Activated effector memory CD4-positive, alpha-beta T cell treated with Interleukin-2 at 50 U/mL for 16 hours (primary cell): Measurements from ENCODE around the gene PRPSAP1.
"Not testable (repeated sequence)": the region's sequence is repeated elsewhere in the genome, so short reads cannot be mapped to it uniquely, and the experiment has no call there.

Experiments used
- DNase-seq: peaks from one replicate; pipeline ENCODE4 v3.0.0-alpha.2; 2020

Gene PRPSAP1

DNA sequence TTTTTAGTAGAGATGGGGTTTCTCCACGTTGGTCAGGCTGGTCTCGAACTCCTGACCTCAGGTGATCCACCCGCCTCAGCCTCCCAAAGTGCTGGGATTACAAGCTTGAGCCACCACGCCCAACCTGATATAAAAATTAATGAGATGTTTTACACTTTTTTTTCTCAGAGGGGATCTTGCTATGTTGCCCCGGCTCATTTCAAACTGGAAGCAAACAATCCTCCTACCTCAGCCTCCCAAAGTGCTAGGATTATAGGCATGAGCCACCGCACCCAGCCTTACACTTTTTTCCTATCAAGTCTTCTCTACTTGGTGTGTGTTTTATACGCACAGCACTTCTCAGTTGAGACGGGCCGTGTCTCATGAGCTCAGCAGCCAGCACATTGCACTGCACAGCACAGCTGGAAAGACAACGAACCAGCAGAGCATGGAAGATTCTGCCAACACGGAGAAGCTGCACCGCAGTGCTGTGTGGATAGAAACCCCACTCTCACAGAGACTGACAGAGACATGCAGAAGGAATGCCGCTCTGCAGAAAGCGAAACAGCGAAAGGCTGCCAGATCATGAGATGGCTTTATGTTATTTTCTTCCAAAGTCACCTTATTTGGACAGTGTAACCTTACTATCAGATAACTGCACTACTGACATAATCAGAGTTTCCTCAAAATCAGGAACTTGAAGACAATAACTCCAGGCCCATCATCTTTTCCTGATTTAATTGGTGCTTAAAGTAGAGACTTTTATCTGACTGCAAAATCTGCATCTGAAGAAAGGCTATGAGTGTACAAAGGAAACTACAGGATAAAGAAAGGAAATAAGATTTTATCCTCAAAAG, 39.1 kb downstream of the PRPSAP1 start:
- DNase-seq: no peak

- no peak for DNase-seq
Measured at GRCh38 chr17:76312735-76313134, 41.0 kb downstream of the PRPSAP1 start.

DNA sequence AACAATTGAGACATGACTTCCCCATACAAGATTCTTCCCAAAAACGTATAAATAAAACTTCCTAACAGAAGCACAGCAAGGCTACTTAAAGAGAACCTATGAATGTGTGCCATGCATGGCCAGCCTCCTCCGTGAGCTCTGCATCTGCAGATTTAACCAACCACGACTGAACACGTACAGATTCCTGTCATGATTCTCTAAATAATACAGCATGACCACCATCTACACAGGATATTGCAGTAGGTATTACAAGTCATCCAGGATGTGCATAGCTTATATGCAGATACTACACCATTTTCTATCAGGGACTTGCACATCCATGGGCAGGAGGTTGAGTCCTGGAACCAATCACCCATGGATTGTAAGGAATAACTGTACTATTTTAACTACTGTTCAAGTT, 44.3 kb downstream of the PRPSAP1 start:
- no peak for DNase-seq

DNA sequence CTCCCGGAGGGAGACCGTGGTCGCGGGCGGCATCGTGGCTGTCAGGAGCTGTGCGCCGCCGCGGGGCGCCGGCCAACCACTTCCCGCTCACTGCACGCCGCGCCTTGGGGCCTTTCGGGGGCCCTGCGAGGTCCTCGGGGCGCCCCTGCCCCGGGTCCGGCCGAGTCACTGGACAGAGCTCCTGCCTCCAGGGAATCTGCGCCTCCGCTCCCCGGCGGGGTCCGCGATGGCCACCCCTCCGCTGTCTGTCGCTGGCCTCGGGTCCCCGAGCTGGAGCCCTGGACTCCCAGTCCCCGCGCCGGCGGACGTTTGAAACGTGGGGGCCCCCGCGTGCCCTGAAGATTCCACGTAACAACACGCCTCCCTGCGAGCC, 45.8 kb downstream of the PRPSAP1 start, which contains the start of gene QRICH2:
QRICH2 (minus strand) TSS at position 311 of the 373 bp plus-strand sequence; CDS start at position 33, 278 bp downstream.
- no peak for DNase-seq

- DNase-seq: no peak
Measured at GRCh38 chr17:76307299-76307965, 46.3 kb downstream of the PRPSAP1 start.

- DNase-seq: not testable (repeated sequence)
Measured at GRCh38 chr17:76305135-76305454, 48.6 kb downstream of the PRPSAP1 start.

- no peak for DNase-seq
Measured at GRCh38 chr17:76304226-76305134, 49.2 kb downstream of the PRPSAP1 start.

GRCh38 chr17:76297436-76297835, 56.3 kb downstream of the PRPSAP1 start:
- no peak for DNase-seq

GRCh38 chr17:76296889-76297288, 56.8 kb downstream of the PRPSAP1 start:
- no peak for DNase-seq

DNA sequence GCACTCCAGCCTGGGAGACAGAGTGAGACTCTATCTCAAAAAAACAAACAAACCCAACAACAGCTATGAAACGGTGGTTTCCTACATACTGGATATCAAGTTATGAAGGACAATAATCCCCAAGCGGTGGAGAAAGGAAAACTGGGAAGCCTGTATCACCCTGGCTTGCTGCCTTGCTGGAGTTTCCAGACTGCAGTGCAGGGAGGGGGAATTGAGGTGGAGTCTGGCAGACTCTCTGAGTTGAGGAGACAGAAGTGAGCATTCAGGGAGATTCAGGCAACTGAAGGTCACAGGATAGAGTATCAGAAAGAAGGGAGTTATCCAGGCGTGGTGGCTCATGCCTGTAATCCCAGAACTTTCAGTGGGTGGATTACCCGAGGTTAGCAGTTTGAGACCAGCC, 57.5 kb downstream of the PRPSAP1 start:
- DNase-seq: no peak

- no peak for DNase-seq
Measured at GRCh38 chr17:76293106-76293505, 60.6 kb downstream of the PRPSAP1 start.

GRCh38 chr17:76292567-76292966, 61.1 kb downstream of the PRPSAP1 start:
- no peak for DNase-seq

- DNase-seq: no peak
Measured at GRCh38 chr17:76281573-76282371, 71.9 kb downstream of the PRPSAP1 start.

- DNase-seq: no peak
Measured at GRCh38 chr17:76280650-76281049, 73.1 kb downstream of the PRPSAP1 start.

DNA sequence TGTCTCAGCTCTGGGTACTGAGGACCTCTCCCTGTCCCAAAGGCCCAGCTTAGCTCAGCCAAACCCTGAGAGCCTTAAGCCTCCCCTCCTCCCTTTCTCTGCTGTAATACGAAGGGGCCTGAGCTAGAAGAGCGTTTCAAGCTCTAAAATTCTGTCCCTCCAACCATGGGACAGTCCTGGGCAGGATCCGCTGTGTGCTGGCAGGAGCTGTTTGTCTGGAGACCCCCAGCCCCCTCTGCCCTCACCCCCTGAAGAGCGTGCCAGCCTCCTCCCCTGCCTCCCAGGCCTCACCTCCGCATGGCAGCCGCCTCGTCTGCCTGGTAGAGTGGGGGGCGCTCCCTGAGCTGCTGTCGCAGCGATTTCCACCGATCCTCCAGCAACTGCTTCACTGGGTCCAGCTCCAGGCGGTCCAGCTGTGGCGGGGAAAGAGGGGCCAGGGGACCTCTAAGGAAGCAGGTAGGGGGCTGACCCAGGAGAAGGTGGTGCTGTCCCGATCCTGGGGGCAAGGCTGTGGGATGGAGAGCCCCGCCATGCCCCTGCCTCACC, 73.9 kb downstream of the PRPSAP1 start:
- DNase-seq: no peak

DNA sequence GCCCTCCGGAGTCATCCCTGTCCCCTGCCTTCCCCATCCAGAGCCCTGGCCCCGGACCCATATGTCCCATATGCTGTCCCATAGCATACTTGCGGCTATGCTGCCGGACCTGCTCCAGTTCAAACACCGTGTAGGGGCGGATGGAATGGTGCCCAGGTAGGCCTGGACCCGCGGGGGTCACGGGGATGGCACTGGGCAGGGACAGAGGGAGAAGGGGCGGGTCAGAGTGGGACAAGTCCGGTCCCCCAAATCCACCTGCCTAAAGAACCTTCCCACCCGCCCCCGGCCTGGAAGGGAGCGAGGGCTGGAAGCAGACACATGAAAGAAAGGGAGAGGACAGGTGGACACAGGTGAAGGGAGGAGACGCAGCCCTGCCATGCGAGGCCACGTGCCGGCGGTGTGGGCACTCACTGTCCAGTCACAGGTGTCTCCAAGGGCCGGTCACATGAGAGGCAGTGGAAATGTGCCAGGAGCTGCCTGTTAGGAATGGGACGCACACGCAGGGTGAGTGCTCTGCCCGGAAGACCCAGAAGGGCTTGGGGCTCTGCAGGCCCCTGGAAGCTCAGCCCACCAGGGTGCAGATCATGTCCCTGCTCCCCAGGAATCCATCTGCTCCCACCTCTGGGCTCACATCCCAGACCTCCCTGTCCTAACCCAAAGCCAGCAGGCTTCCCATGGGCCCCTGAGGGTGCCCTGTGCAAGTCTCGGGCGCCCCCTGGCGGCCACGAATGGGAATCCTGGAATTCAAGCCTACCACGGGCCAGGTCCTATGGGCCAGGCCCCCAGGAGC, 74.6 kb downstream of the PRPSAP1 start:
- peak; percentile 72 for DNase-seq

GRCh38 chr17:76278268-76278908, 75.3 kb downstream of the PRPSAP1 start:
- no peak for DNase-seq

- no peak for DNase-seq
Measured at GRCh38 chr17:76277300-76278267, 76.1 kb downstream of the PRPSAP1 start.

- DNase-seq: no peak
Measured at GRCh38 chr17:76276461-76277299, 77.0 kb downstream of the PRPSAP1 start.
